ENCODE results near the gene NEUROD2.

The NEUROD2 gene

GRCh38 chr17:39598047-39598481, 9.7 kb downstream of the NEUROD2 start:
- TF ChIP-seq FOXP2 (optimal IDR thresholded peaks at IDR 0.05; ENCODE audit: borderline replicate concordance, extremely low read depth, extremely low read length, insufficient read depth) (no peak), SIN3A (IDR thresholded peaks at IDR 0.05; ENCODE audit: borderline replicate concordance, insufficient read depth, low read length) (no peak), TAF1 (IDR thresholded peaks at IDR 0.05; ENCODE audit: borderline replicate concordance, insufficient read depth, low read length) (no peak), REST (IDR thresholded peaks at IDR 0.05; ENCODE audit: insufficient read depth in 1 of 2, low read depth in 2 of 2, low read length in 2 of 2) (no peak), POLR2AphosphoS5 (IDR thresholded peaks at IDR 0.05; ENCODE audit: low read depth, low read length) (no peak)

DNA sequence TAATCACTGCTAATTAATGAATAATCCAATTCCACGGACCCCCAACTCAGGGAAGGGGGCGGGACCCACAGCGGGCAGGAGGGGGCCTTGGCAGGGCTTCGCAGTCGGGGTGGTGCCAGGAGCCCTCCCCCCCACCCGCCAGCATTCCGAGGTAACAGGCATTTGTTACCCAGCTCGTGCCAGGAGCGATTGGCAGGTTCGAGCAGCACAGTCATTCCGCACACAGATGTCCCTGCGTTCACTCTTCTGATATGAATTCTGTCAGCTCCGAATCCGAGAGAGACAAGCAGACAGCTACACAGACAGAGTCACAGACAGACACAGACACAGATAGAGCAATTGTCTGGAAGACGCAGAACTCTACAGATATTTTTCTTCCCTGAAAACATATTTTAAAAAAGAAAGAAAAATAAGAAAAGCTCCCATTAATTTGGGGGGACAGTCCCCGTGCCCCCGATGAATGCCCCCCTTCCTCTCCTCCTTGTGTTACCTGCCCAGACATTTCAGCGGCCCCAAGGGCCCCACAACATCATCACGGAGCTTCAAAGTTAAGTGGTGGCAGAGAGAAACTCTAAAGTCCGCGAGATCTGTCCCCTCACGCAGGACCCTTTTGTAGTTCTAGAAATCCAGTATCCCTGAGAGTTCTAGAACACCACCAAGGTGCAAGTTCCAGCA, 10.2 kb downstream of the NEUROD2 start:
- TF ChIP-seq POLR2AphosphoS5 (IDR thresholded peaks at IDR 0.05; ENCODE audit: low read depth, low read length) (no peak), SIN3A (IDR thresholded peaks at IDR 0.05; ENCODE audit: borderline replicate concordance, insufficient read depth, low read length) (no peak), REST (IDR thresholded peaks at IDR 0.05; ENCODE audit: insufficient read depth in 1 of 2, low read depth in 2 of 2, low read length in 2 of 2) (no peak)

DNA sequence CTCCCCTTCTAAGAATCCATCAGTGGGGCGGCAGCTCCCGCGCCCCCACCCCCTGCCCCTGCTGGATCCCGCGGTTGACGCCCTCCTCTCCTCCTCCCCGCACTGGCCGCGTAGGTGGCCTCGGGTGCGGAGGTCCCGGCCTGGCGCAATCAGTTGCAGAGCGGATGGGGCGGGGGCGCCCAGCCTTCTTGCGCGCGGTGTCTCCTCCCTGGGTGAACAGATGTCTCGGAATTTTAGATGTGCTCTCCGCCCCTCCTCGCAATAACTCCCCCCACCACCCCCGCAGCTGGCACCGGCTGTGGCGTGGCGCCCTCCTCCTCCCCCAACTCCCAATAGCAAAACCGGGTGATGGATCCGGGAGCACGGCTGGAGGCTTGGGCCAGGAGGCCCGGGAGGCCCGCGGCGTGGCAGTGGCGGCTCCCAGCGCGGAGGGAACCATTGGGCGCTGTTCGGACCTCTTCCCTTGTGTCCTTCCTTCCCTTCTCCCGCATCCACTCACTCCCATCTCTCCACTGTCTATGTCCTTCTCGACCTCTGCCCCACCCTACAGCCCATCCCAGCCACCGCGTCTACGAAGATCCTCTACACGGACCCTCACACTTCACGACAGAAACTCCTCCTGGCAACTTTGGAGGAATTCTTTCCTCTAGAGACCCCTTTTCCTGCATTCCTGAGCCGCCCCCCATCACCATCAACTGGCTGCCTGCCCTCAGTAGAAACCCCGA, 11.0 kb downstream of the NEUROD2 start:
- TF ChIP-seq POLR2AphosphoS5 (IDR thresholded peaks at IDR 0.05; ENCODE audit: low read depth, low read length) = no peak
- no peak for TF ChIP-seq REST (IDR thresholded peaks at IDR 0.05; ENCODE audit: insufficient read depth in 1 of 2, low read depth in 2 of 2, low read length in 2 of 2)
- TF ChIP-seq FOXP2 (optimal IDR thresholded peaks at IDR 0.05; ENCODE audit: borderline replicate concordance, extremely low read depth, extremely low read length, insufficient read depth) = no peak
- TF ChIP-seq SIN3A (IDR thresholded peaks at IDR 0.05; ENCODE audit: borderline replicate concordance, insufficient read depth, low read length) = no peak
- TF ChIP-seq TAF1 (IDR thresholded peaks at IDR 0.05; ENCODE audit: borderline replicate concordance, insufficient read depth, low read length) = no peak

- no peak for TF ChIP-seq TAF1 (IDR thresholded peaks at IDR 0.05; ENCODE audit: borderline replicate concordance, insufficient read depth, low read length)
Observed at GRCh38 chr17:39595928-39596510, 11.7 kb downstream of the NEUROD2 start.

- TF ChIP-seq TAF1 (IDR thresholded peaks at IDR 0.05; ENCODE audit: borderline replicate concordance, insufficient read depth, low read length) = no peak
Observed at GRCh38 chr17:39595294-39595693, 12.4 kb downstream of the NEUROD2 start.

GRCh38 chr17:39593371-39593770, 14.3 kb downstream of the NEUROD2 start:
- TF ChIP-seq REST (IDR thresholded peaks at IDR 0.05; ENCODE audit: insufficient read depth in 1 of 2, low read depth in 2 of 2, low read length in 2 of 2) (peak in 1 of 2 experiments; percentile 35; a peak in 1 of 4 replicates), FOXP2 (optimal IDR thresholded peaks at IDR 0.05; ENCODE audit: borderline replicate concordance, extremely low read depth, extremely low read length, insufficient read depth) (no peak), SIN3A (IDR thresholded peaks at IDR 0.05; ENCODE audit: borderline replicate concordance, insufficient read depth, low read length) (no peak), POLR2AphosphoS5 (IDR thresholded peaks at IDR 0.05; ENCODE audit: low read depth, low read length) (no peak), TAF1 (IDR thresholded peaks at IDR 0.05; ENCODE audit: borderline replicate concordance, insufficient read depth, low read length) (no peak)

All from PFSK-1 (cell line).